HEK293 (cell line): ENCODE results near the gene FOXP3.

Source experiments
- BCL11A ChIP-seq: fragments of 450-650 bp; formaldehyde crosslinking; IDR thresholded peaks from 2 replicates; pipeline ENCODE4 v1.5.1; 2016; ENCODE audit warnings: low read depth, missing biosample characterization, missing genetic modification characterization
- RBAK ChIP-seq: fragments of 450-650 bp; formaldehyde crosslinking; IDR thresholded peaks from 2 replicates; pipeline ENCODE4 v1.5.1; 2016; ENCODE audit warnings: missing biosample characterization, missing genetic modification characterization
- SETDB1 ChIP-seq: IDR thresholded peaks from one replicate; pipeline ENCODE4 v1.6.1; 2017; ENCODE audit warnings: mild to moderate bottlenecking, low read length, moderate library complexity, mixed read lengths; ENCODE audit not compliant: insufficient read length
- ZBTB20 ChIP-seq: fragments of 450-650 bp; formaldehyde crosslinking; IDR thresholded peaks from 2 replicates; pipeline ENCODE4 v1.5.1; 2016; ENCODE audit warnings: missing biosample characterization, missing genetic modification characterization
- ZEB2 ChIP-seq: fragments of 450-650 bp; formaldehyde crosslinking; IDR thresholded peaks from 2 replicates; pipeline ENCODE4 v1.5.1; 2016; ENCODE audit warnings: missing biosample characterization, missing genetic modification characterization
- ZFP37 ChIP-seq: fragments of 450-650 bp; formaldehyde crosslinking; IDR thresholded peaks from 2 replicates; pipeline ENCODE4 v1.5.1; 2016; ENCODE audit warnings: missing biosample characterization, missing genetic modification characterization
- ZNF670 ChIP-seq: fragments of 450-650 bp; formaldehyde crosslinking; IDR thresholded peaks from 2 replicates; pipeline ENCODE4 v1.5.1; 2016; ENCODE audit warnings: missing biosample characterization, missing genetic modification characterization, low read depth
- TF ChIP-seq, protein P1 (sequence below): fragments of 450-650 bp; formaldehyde crosslinking; IDR thresholded peaks from 2 replicates; pipeline ENCODE4 v1.5.1; 2016; ENCODE audit warnings: missing biosample characterization, missing genetic modification characterization
- TF ChIP-seq, protein P2 (sequence below): IDR thresholded peaks from 2 replicates; pipeline ENCODE4 v1.6.1; 2011; ENCODE audit warnings: mild to moderate bottlenecking, low read depth, low read length, borderline replicate concordance
- TF ChIP-seq, protein P3 (sequence below): fragments of 450-650 bp; formaldehyde crosslinking; IDR thresholded peaks from 2 replicates; pipeline ENCODE4 v1.5.1; 2016; ENCODE audit warnings: missing biosample characterization, missing genetic modification characterization, borderline replicate concordance
- TF ChIP-seq, protein P4 (sequence below): fragments of 450-650 bp; formaldehyde crosslinking; IDR thresholded peaks from 2 replicates; pipeline ENCODE4 v1.5.1; 2016; ENCODE audit warnings: missing biosample characterization, missing genetic modification characterization
- TF ChIP-seq, protein P5 (sequence below): sonication (generic); formaldehyde crosslinking; IDR thresholded peaks from 2 replicates; pipeline ENCODE4 v1.8.1; 2022; ENCODE audit warnings: mild to moderate bottlenecking, moderate library complexity, missing genetic modification reagents
- TF ChIP-seq, protein P6 (sequence below): fragments of 450-650 bp; formaldehyde crosslinking; IDR thresholded peaks from 2 replicates; pipeline ENCODE4 v1.5.1; 2017; ENCODE audit warnings: missing biosample characterization, mild to moderate bottlenecking, missing genetic modification characterization, moderate library complexity
- TF ChIP-seq, protein P7 (sequence below): fragments of 450-650 bp; formaldehyde crosslinking; IDR thresholded peaks from 2 replicates; pipeline ENCODE4 v1.5.1; 2016; ENCODE audit warnings: missing biosample characterization, missing genetic modification characterization, low read depth

DNA sequence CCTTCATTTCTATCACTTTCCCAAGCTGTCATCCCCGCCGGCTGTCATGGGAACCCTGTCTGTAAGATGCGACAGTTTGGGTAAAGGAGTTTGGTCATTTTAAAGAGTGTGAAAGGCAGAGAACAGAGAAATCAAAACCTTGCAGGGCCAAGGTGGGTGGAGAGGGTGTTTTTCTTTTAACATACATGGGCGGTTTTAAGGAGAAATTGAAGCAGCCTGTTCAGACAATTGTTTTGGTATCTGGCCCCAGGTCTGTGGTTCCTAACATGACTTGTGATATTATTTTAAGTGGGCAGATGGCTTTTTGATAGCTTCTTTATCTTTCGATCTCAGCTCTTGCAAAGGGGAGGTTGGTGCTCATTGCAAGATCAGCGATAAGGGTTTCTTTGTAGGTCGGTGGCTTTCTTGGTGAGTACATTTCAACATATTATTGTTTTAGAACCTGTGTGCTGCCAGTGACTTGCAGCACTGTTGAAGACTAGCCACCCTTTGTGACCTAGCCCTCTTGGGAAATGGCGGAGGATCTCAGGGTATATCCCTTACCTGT lies 8.7 kb upstream of the FOXP3 start:
- TF ChIP-seq, protein P1, sequence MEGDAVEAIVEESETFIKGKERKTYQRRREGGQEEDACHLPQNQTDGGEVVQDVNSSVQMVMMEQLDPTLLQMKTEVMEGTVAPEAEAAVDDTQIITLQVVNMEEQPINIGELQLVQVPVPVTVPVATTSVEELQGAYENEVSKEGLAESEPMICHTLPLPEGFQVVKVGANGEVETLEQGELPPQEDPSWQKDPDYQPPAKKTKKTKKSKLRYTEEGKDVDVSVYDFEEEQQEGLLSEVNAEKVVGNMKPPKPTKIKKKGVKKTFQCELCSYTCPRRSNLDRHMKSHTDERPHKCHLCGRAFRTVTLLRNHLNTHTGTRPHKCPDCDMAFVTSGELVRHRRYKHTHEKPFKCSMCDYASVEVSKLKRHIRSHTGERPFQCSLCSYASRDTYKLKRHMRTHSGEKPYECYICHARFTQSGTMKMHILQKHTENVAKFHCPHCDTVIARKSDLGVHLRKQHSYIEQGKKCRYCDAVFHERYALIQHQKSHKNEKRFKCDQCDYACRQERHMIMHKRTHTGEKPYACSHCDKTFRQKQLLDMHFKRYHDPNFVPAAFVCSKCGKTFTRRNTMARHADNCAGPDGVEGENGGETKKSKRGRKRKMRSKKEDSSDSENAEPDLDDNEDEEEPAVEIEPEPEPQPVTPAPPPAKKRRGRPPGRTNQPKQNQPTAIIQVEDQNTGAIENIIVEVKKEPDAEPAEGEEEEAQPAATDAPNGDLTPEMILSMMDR: no peak
- TF ChIP-seq, protein P2, sequence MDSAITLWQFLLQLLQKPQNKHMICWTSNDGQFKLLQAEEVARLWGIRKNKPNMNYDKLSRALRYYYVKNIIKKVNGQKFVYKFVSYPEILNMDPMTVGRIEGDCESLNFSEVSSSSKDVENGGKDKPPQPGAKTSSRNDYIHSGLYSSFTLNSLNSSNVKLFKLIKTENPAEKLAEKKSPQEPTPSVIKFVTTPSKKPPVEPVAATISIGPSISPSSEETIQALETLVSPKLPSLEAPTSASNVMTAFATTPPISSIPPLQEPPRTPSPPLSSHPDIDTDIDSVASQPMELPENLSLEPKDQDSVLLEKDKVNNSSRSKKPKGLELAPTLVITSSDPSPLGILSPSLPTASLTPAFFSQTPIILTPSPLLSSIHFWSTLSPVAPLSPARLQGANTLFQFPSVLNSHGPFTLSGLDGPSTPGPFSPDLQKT: no peak
- no peak for TF ChIP-seq ZFP37
- TF ChIP-seq BCL11A (tag by site-specific recombination): no peak
- TF ChIP-seq RBAK: no peak
- TF ChIP-seq, protein P3, sequence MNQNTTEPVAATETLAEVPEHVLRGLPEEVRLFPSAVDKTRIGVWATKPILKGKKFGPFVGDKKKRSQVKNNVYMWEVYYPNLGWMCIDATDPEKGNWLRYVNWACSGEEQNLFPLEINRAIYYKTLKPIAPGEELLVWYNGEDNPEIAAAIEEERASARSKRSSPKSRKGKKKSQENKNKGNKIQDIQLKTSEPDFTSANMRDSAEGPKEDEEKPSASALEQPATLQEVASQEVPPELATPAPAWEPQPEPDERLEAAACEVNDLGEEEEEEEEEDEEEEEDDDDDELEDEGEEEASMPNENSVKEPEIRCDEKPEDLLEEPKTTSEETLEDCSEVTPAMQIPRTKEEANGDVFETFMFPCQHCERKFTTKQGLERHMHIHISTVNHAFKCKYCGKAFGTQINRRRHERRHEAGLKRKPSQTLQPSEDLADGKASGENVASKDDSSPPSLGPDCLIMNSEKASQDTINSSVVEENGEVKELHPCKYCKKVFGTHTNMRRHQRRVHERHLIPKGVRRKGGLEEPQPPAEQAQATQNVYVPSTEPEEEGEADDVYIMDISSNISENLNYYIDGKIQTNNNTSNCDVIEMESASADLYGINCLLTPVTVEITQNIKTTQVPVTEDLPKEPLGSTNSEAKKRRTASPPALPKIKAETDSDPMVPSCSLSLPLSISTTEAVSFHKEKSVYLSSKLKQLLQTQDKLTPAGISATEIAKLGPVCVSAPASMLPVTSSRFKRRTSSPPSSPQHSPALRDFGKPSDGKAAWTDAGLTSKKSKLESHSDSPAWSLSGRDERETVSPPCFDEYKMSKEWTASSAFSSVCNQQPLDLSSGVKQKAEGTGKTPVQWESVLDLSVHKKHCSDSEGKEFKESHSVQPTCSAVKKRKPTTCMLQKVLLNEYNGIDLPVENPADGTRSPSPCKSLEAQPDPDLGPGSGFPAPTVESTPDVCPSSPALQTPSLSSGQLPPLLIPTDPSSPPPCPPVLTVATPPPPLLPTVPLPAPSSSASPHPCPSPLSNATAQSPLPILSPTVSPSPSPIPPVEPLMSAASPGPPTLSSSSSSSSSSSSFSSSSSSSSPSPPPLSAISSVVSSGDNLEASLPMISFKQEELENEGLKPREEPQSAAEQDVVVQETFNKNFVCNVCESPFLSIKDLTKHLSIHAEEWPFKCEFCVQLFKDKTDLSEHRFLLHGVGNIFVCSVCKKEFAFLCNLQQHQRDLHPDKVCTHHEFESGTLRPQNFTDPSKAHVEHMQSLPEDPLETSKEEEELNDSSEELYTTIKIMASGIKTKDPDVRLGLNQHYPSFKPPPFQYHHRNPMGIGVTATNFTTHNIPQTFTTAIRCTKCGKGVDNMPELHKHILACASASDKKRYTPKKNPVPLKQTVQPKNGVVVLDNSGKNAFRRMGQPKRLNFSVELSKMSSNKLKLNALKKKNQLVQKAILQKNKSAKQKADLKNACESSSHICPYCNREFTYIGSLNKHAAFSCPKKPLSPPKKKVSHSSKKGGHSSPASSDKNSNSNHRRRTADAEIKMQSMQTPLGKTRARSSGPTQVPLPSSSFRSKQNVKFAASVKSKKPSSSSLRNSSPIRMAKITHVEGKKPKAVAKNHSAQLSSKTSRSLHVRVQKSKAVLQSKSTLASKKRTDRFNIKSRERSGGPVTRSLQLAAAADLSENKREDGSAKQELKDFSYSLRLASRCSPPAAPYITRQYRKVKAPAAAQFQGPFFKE (tag by site-specific recombination): no peak
- TF ChIP-seq, protein P4, sequence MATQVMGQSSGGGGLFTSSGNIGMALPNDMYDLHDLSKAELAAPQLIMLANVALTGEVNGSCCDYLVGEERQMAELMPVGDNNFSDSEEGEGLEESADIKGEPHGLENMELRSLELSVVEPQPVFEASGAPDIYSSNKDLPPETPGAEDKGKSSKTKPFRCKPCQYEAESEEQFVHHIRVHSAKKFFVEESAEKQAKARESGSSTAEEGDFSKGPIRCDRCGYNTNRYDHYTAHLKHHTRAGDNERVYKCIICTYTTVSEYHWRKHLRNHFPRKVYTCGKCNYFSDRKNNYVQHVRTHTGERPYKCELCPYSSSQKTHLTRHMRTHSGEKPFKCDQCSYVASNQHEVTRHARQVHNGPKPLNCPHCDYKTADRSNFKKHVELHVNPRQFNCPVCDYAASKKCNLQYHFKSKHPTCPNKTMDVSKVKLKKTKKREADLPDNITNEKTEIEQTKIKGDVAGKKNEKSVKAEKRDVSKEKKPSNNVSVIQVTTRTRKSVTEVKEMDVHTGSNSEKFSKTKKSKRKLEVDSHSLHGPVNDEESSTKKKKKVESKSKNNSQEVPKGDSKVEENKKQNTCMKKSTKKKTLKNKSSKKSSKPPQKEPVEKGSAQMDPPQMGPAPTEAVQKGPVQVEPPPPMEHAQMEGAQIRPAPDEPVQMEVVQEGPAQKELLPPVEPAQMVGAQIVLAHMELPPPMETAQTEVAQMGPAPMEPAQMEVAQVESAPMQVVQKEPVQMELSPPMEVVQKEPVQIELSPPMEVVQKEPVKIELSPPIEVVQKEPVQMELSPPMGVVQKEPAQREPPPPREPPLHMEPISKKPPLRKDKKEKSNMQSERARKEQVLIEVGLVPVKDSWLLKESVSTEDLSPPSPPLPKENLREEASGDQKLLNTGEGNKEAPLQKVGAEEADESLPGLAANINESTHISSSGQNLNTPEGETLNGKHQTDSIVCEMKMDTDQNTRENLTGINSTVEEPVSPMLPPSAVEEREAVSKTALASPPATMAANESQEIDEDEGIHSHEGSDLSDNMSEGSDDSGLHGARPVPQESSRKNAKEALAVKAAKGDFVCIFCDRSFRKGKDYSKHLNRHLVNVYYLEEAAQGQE (tag by site-specific recombination): no peak
- TF ChIP-seq ZBTB20 (tag by site-specific recombination): no peak
- TF ChIP-seq SETDB1: no peak
- TF ChIP-seq ZEB2 (tag by site-specific recombination): no peak
- TF ChIP-seq, protein P5, sequence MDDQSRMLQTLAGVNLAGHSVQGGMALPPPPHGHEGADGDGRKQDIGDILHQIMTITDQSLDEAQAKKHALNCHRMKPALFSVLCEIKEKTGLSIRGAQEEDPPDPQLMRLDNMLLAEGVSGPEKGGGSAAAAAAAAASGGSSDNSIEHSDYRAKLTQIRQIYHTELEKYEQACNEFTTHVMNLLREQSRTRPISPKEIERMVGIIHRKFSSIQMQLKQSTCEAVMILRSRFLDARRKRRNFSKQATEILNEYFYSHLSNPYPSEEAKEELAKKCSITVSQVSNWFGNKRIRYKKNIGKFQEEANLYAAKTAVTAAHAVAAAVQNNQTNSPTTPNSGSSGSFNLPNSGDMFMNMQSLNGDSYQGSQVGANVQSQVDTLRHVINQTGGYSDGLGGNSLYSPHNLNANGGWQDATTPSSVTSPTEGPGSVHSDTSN (CRISPR knock-in tag): no peak
- no peak for TF ChIP-seq ZNF670 (tag by site-specific recombination)
- TF ChIP-seq, protein P6, sequence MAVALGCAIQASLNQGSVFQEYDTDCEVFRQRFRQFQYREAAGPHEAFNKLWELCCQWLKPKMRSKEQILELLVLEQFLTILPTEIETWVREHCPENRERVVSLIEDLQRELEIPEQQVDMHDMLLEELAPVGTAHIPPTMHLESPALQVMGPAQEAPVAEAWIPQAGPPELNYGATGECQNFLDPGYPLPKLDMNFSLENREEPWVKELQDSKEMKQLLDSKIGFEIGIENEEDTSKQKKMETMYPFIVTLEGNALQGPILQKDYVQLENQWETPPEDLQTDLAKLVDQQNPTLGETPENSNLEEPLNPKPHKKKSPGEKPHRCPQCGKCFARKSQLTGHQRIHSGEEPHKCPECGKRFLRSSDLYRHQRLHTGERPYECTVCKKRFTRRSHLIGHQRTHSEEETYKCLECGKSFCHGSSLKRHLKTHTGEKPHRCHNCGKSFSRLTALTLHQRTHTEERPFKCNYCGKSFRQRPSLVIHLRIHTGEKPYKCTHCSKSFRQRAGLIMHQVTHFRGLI (tag by site-specific recombination): no peak
- TF ChIP-seq, protein P7, sequence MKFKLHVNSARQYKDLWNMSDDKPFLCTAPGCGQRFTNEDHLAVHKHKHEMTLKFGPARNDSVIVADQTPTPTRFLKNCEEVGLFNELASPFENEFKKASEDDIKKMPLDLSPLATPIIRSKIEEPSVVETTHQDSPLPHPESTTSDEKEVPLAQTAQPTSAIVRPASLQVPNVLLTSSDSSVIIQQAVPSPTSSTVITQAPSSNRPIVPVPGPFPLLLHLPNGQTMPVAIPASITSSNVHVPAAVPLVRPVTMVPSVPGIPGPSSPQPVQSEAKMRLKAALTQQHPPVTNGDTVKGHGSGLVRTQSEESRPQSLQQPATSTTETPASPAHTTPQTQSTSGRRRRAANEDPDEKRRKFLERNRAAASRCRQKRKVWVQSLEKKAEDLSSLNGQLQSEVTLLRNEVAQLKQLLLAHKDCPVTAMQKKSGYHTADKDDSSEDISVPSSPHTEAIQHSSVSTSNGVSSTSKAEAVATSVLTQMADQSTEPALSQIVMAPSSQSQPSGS: no peak
